ENCODE data around the gene FAF1. TPM values are rescaled to one million over a fixed set of nuclear protein-coding genes. Genes with fewer than 3 reads are reported as not detected.
A peak's percentile ranks its signal among the peaks of the same experiment; 100 is the strongest.

Gene FAF1
- total RNA-seq, 2 donors from 2014 or later: 25.5 to 68.6 TPM

DNA sequence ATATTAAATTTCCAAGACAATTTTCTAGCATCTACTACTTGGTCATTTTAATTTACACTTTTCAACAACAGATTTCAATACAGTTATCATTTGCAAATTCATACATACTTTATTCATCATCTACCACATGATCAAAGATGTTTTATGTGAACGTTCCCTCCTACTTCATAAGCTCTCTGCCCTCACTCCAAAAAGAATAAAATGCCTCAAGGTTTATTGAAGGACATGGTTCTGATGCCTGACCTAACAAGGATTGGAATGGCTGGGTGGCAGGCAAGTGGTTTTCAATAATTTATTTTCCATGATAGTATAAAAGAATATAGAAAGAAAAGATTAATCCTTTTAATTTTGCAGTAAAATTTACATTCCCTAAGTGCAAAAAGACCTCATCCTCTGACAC, 15.4 kb upstream of the FAF1 start:
- Histone ChIP-seq H3K36me3 (no peaks in the 10 kb centered on the region), H3K27me3 (replicated peaks; ENCODE audit: insufficient read depth) (no peaks in the 10 kb centered on the region), H3K4me1 (ENCODE audit: control insufficient read depth in 1 of 2, low read depth in 2 of 2) (peaks cover 0 to 11% of the 10 kb centered on the region in 2 donors), H3K4me3 (no peak overlapping the region), H3K27ac (no peak overlapping the region), H3K9me3 (no peaks in the 10 kb centered on the region)
- ATAC-seq (ENCODE audit: insufficient number of reproducible peaks, low FRiP score, low read depth): no peak
- TF ChIP-seq, protein P1, sequence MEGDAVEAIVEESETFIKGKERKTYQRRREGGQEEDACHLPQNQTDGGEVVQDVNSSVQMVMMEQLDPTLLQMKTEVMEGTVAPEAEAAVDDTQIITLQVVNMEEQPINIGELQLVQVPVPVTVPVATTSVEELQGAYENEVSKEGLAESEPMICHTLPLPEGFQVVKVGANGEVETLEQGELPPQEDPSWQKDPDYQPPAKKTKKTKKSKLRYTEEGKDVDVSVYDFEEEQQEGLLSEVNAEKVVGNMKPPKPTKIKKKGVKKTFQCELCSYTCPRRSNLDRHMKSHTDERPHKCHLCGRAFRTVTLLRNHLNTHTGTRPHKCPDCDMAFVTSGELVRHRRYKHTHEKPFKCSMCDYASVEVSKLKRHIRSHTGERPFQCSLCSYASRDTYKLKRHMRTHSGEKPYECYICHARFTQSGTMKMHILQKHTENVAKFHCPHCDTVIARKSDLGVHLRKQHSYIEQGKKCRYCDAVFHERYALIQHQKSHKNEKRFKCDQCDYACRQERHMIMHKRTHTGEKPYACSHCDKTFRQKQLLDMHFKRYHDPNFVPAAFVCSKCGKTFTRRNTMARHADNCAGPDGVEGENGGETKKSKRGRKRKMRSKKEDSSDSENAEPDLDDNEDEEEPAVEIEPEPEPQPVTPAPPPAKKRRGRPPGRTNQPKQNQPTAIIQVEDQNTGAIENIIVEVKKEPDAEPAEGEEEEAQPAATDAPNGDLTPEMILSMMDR (IDR thresholded peaks at IDR 0.05): no peak
- DNase-seq (ENCODE audit: low spot score): no peak

DNA sequence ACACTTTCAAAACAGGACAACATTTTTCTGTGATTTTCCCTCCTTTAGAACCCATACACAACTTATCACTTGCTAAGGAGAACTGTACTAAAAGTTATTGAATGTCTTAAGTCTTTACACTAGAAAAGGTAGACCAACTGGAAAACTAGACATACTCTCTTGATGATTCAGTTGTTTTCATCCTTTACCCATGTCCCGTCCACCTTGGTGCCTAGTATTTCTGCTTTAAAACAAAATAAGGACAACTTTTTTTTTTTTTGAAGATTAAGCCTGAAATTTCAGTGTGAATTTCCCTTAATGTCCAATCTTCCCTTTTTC, 14.5 kb upstream of the FAF1 start:
- Histone ChIP-seq H3K9me3 (no peaks in the 10 kb centered on the region), H3K27me3 (replicated peaks; ENCODE audit: insufficient read depth) (no peaks in the 10 kb centered on the region), H3K27ac (peak overlapping the region in 1 of 2 donors; percentile 14), H3K36me3 (no peaks in the 10 kb centered on the region), H3K4me3 (no peak overlapping the region), H3K4me1 (ENCODE audit: control insufficient read depth in 1 of 2, low read depth in 2 of 2) (peaks cover 0 to 11% of the 10 kb centered on the region in 2 donors)
- no peak for ATAC-seq (ENCODE audit: insufficient number of reproducible peaks, low FRiP score, low read depth)
- DNase-seq (ENCODE audit: low spot score): no peak
- TF ChIP-seq, protein P1 (IDR thresholded peaks at IDR 0.05): no peak

DNA sequence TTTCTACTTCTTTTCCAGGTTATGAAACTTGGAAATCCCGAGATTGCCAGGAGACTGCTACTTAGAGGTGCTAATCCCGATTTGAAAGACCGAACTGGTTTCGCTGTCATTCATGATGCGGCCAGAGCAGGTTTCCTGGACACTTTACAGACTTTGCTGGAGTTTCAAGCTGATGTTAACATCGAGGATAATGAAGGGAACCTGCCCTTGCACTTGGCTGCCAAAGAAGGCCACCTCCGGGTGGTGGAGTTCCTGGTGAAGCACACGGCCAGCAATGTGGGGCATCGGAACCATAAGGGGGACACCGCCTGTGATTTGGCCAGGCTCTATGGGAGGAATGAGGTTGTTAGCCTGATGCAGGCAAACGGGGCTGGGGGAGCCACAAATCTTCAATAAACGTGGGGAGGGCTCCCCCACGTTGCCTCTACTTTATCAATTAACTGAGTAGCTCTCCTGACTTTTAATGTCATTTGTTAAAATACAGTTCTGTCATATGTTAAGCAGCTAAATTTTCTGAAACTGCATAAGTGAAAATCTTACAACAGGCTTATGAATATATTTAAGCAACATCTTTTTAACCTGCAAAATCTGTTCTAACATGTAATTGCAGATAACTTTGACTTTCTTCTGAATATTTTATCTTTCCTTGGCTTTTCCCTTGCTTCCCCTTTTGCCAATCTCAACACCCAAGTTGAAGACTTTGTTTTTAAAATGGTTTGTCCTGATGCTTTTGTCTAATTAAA, 14.0 kb upstream of the FAF1 start:
- Histone ChIP-seq H3K27ac (peak overlapping the region in 1 of 2 donors; percentile 14), H3K4me3 (no peak overlapping the region), H3K4me1 (ENCODE audit: control insufficient read depth in 1 of 2, low read depth in 2 of 2) (peaks cover 0 to 11% of the 10 kb centered on the region in 2 donors), H3K27me3 (replicated peaks; ENCODE audit: insufficient read depth) (no peaks in the 10 kb centered on the region), H3K9me3 (no peaks in the 10 kb centered on the region), H3K36me3 (no peaks in the 10 kb centered on the region)
- TF ChIP-seq, protein P1 (IDR thresholded peaks at IDR 0.05): no peak
- ATAC-seq (ENCODE audit: insufficient number of reproducible peaks, low FRiP score, low read depth) (no peak), DNase-seq (ENCODE audit: low spot score) (no peak)

DNA sequence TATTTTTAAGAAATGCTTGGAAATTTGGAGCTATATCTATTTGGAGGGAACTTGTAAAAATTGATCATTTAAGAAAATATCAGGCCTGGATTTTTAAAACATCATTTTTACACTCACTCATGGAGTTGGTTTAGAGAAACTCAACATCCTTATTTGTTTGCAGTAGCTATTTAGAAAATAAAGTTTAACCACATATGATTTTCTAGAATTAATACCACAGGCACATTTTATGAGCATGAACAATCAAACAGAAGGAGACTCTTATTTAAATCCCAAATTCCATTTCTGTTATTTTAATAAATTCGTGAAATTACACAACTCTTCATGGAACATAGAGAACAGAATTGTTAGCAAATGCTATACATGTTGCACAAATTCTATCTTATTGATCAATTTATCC, 13.2 kb upstream of the FAF1 start:
- H3K27ac ChIP-seq: peak overlapping the region in 1 of 2 donors; percentile 32
- DNase-seq (ENCODE audit: low spot score) (no peak), ATAC-seq (ENCODE audit: insufficient number of reproducible peaks, low FRiP score, low read depth) (no peak)
- no peaks in the 10 kb centered on the region for H3K27me3 ChIP-seq (replicated peaks; ENCODE audit: insufficient read depth)
- H3K4me3 ChIP-seq: no peak overlapping the region
- no peaks in the 10 kb centered on the region for H3K9me3 ChIP-seq
- no peaks in the 10 kb centered on the region for H3K36me3 ChIP-seq
- H3K4me1 ChIP-seq (ENCODE audit: control insufficient read depth in 1 of 2, low read depth in 2 of 2): peaks cover 0 to 6% of the 10 kb centered on the region in 2 donors
- TF ChIP-seq, protein P1 (IDR thresholded peaks at IDR 0.05): no peak

DNA sequence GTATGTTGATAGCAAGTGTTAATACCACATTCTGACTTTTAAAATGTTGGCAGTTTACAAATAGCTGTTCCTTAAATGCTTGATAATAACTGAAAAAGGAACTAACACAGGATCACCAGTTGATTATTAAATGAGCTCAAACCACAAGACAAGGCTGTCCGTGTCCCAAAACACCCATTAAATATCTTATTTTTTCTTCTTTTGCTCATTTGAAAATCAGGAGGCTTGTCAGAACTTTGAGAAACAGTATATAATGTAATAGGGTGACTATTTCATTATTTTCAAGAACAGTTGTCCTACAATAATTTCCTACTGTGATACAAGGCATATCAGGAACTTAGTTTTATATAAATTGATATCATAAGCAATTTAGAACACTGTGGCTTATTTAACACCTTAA, 12.7 kb upstream of the FAF1 start:
- peak overlapping the region; percentile 45 for H3K4me3 ChIP-seq
- H3K27me3 ChIP-seq (replicated peaks; ENCODE audit: insufficient read depth): no peaks in the 10 kb centered on the region
- no peak for DNase-seq (ENCODE audit: low spot score)
- peaks cover 0 to 6% of the 10 kb centered on the region in 2 donors for H3K4me1 ChIP-seq (ENCODE audit: control insufficient read depth in 1 of 2, low read depth in 2 of 2)
- ATAC-seq (ENCODE audit: insufficient number of reproducible peaks, low FRiP score, low read depth): no peak
- H3K27ac ChIP-seq: peak overlapping the region in 1 of 2 donors; percentile 32
- H3K9me3 ChIP-seq: no peaks in the 10 kb centered on the region
- H3K36me3 ChIP-seq: no peaks in the 10 kb centered on the region
- TF ChIP-seq, protein P1 (IDR thresholded peaks at IDR 0.05): no peak

All from thoracic aorta (tissue), 2 donors.